Measurements from ENCODE around the gene MET. TPM values are rescaled to one million over a fixed set of nuclear protein-coding genes. Genes with fewer than 3 reads are reported as not detected.

MET gene
- total and polyA plus RNA-seq, 10 of the 15 experiments (the other 5 are each of a cell fraction or from before 2014, with no cell fraction given): 0.01 to 0.21 TPM; not detected in 8

- BruUV-seq (replicated peaks): no TSS peak
- Histone ChIP-seq H3K79me2 (ENCODE audit: control insufficient read depth, insufficient read depth, low read length) (no peaks in the 10 kb centered on the region), H3K4me1 (ENCODE audit: control insufficient read depth, insufficient read depth, low read length) (no peaks in the 10 kb centered on the region), H3K9me3 (replicated peaks; ENCODE audit: control insufficient read depth, insufficient read depth, low read length) (no peaks in the 10 kb centered on the region), H3K36me3 (ENCODE audit: control insufficient read depth in 2 of 2, insufficient read depth in 2 of 2, low read length in 1 of 2) (no peaks in the 10 kb centered on the region), H4K20me1 (ENCODE audit: control insufficient read depth, insufficient read depth) (no peaks in the 10 kb centered on the region), H3K27ac (ENCODE audit: control insufficient read depth, insufficient read depth) (no peak overlapping the region), H2AFZ (ENCODE audit: control insufficient read depth, low read depth, low read length) (no peak overlapping the region), H3K4me3 (no peak overlapping the region), H3K9ac (ENCODE audit: control insufficient read depth, insufficient read depth, low read length) (no peak overlapping the region), H3K4me2 (ENCODE audit: control insufficient read depth, insufficient read depth) (no peak overlapping the region), H3K27me3 (replicated peaks in 1 of 2; ENCODE audit: control insufficient read depth in 2 of 2, insufficient read depth in 2 of 2, low read length in 1 of 2) (no peaks in the 10 kb centered on the region)
- FAIRE-seq (no peak), ATAC-seq (no peak), DNase-seq (ENCODE audit: low read depth, low spot score) (no peak)
- POLR2A ChIA-PET: no interaction called here
- RAD21 ChIA-PET (ENCODE audit: unreplicated experiment): no interaction called here
- in situ Hi-C loops (cut with MboI): no loop called here
- SMC1A ChIA-PET (ENCODE audit: uncharacterized antibody, unreplicated experiment): interaction anchor here (2.1 kb wide), 1 partner anchor 213 kb away, joined by 7 read pairs; no protein-coding TSS in a partner anchor
- CTCF ChIA-PET: interaction anchor here (0.8 to 10.0 kb wide), 4 partner anchors 10 to 215 kb away, joined by 3 to 118 read pairs (median 5); no protein-coding TSS in a partner anchor
- intact Hi-C loops (cut with micrococcal nuclease; ENCODE audit: unreplicated experiment): no loop called here
- TF ChIP-seq EED (IDR thresholded peaks at IDR 0.05; ENCODE audit: low read depth) (no peak), RB1 (IDR thresholded peaks at IDR 0.05; ENCODE audit: borderline replicate concordance) (no peak), DPF2 (IDR thresholded peaks at IDR 0.05) (no peak), ATF7 (IDR thresholded peaks at IDR 0.05; ENCODE audit: low read depth) (no peak), HDGF (IDR thresholded peaks at IDR 0.05) (no peak), CHD1 (IDR thresholded peaks at IDR 0.05; ENCODE audit: low read depth, low read length) (no peak), SRF (IDR thresholded peaks at IDR 0.05; ENCODE audit: low read depth in 2 of 2, low read length in 2 of 2) (no peak), POLR2AphosphoS2 (IDR thresholded peaks at IDR 0.05; ENCODE audit: low read depth, low read length) (no peak), BCL11A (IDR thresholded peaks at IDR 0.05; ENCODE audit: low read depth, low read length) (no peak), TBL1XR1 (IDR thresholded peaks at IDR 0.05; ENCODE audit: low read depth, low read length) (no peak), SIX5 (IDR thresholded peaks at IDR 0.05; ENCODE audit: low read depth, low read length, severe bottlenecking) (no peak)
- WGBS (ENCODE audit: insufficient coverage, insufficient replicate concordance, low lambda C conversion rate, missing lambda C conversion rate): 71% methylated on average over 3 of the region's 3 CpGs
Observed at GRCh38 chr7:116804471-116804870, 132.5 kb downstream of the MET start.
